Glutamatergic neuron (in vitro differentiated cells): Measurements from ENCODE around the gene HNF1B. TPM values are rescaled to one million over a fixed set of nuclear protein-coding genes. Genes with fewer than 3 reads are reported as not detected.

ENCODE experiments used
- DNase-seq: peaks from one replicate; pipeline ENCODE4 v3.0.0; 2022
- H3K27ac Mint-ChIP-seq: one replicate; pipeline ENCODE4 v1.8.0; 2020; ENCODE audit warnings: mild to moderate bottlenecking, mixed read lengths, inconsistent platforms; ENCODE audit not compliant: unreplicated experiment
- H3K27me3 Mint-ChIP-seq: one replicate; pipeline ENCODE4 v1.8.0; 2020; ENCODE audit warnings: mild to moderate bottlenecking, moderate library complexity, mixed read lengths, inconsistent platforms; ENCODE audit not compliant: unreplicated experiment
- H3K36me3 Mint-ChIP-seq: one replicate; pipeline ENCODE4 v1.8.0; 2020; ENCODE audit warnings: mild to moderate bottlenecking, mixed read lengths, inconsistent platforms; ENCODE audit not compliant: unreplicated experiment
- H3K4me1 Mint-ChIP-seq: one replicate; pipeline ENCODE4 v1.8.0; 2020; ENCODE audit warnings: mild to moderate bottlenecking, low read depth, mixed read lengths, inconsistent platforms; ENCODE audit not compliant: unreplicated experiment
- H3K4me3 Mint-ChIP-seq: one replicate; pipeline ENCODE4 v1.8.0; 2020; ENCODE audit warnings: mild to moderate bottlenecking, mixed read lengths, inconsistent platforms; ENCODE audit not compliant: unreplicated experiment
- H3K9me3 Mint-ChIP-seq: one replicate; pipeline ENCODE4 v1.8.0; 2020; ENCODE audit warnings: mild to moderate bottlenecking, moderate library complexity, mixed read lengths, inconsistent platforms; ENCODE audit not compliant: unreplicated experiment
- total RNA-seq: library from RNA; stranded (reverse); fragmentation: NEBNext Ultra II Directional; extraction: Animal tissue kit (Norgen Biotek cat#: 25700); gene quantifications from one replicate; pipeline ENCODE4 v1.2.1, GENCODE V29; 2021; ENCODE audit not compliant: unreplicated experiment
- TF ChIP-seq, protein P1 (sequence below): fragments of 200-600 bp; sonication (generic); IDR thresholded peaks from one replicate; pipeline ENCODE4 v1.5.0; 2021; ENCODE audit not compliant: partially characterized antibody, unreplicated experiment

The HNF1B gene
- total RNA-seq, 1 donor from 2014 or later, result not detected

DNA sequence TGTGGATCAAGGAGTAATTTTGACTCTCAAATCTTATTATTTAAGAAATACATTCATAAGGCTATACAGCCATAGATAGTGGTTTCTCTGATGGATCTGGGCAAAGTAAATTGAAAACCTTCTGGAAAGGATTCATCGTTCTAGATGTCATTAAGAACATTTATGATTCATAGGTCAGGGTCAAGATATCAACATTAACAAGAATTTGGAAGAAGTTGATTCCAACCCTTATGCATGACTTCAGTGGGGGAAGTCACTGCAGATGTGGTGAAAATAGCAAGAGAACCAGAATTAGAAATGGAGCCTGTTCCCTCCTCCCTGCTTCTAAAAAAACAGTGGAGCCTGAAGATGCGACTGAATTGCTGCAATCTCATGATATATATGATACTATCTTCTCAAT lies 36.6 kb upstream of the HNF1B start:
- DNase-seq, result no peak
- H3K4me3 Mint-ChIP-seq, result no peak overlapping the region
- H3K27ac Mint-ChIP-seq, result no peak overlapping the region
- H3K4me1 Mint-ChIP-seq, result no peaks in the 10 kb centered on the region
- peaks cover 2% of the 10 kb centered on the region for H3K9me3 Mint-ChIP-seq
- H3K27me3 Mint-ChIP-seq, result peaks cover 2% of the 10 kb centered on the region
- H3K36me3 Mint-ChIP-seq, result no peaks in the 10 kb centered on the region
- TF ChIP-seq, protein P1, sequence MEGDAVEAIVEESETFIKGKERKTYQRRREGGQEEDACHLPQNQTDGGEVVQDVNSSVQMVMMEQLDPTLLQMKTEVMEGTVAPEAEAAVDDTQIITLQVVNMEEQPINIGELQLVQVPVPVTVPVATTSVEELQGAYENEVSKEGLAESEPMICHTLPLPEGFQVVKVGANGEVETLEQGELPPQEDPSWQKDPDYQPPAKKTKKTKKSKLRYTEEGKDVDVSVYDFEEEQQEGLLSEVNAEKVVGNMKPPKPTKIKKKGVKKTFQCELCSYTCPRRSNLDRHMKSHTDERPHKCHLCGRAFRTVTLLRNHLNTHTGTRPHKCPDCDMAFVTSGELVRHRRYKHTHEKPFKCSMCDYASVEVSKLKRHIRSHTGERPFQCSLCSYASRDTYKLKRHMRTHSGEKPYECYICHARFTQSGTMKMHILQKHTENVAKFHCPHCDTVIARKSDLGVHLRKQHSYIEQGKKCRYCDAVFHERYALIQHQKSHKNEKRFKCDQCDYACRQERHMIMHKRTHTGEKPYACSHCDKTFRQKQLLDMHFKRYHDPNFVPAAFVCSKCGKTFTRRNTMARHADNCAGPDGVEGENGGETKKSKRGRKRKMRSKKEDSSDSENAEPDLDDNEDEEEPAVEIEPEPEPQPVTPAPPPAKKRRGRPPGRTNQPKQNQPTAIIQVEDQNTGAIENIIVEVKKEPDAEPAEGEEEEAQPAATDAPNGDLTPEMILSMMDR, result no peak

- no peak for DNase-seq
- no peak overlapping the region for H3K4me3 Mint-ChIP-seq
- no peak overlapping the region for H3K27ac Mint-ChIP-seq
- H3K9me3 Mint-ChIP-seq, result peaks cover 2% of the 10 kb centered on the region
- peaks cover 2% of the 10 kb centered on the region for H3K27me3 Mint-ChIP-seq
- no peaks in the 10 kb centered on the region for H3K36me3 Mint-ChIP-seq
- no peaks in the 10 kb centered on the region for H3K4me1 Mint-ChIP-seq
- TF ChIP-seq, protein P1, result no peak
Observed at GRCh38 chr17:37779554-37779953, 34.7 kb upstream of the HNF1B start.

DNA sequence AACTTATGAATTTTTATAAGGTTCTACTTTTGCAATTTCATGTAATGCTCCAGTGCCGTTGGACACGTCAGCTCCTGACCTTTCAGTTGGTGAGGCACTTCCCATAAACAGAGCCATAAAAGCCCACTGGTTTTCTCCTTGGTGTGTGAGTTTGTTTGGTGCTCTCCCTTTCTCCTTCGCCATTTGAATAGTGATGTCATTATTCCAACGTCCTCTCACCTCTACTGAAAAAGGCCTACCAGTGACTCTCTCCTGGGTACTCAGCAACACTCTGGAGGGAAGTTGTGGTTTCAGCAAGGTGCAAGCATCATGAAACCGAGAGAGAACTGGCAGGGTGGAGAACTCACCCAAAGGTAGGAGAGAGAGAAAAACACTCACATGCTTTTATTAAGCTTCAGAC lies 29.6 kb upstream of the HNF1B start:
- Mint-ChIP-seq H3K9me3 (no peaks in the 10 kb centered on the region), H3K4me3 (no peak overlapping the region), H3K36me3 (no peaks in the 10 kb centered on the region), H3K4me1 (no peaks in the 10 kb centered on the region), H3K27me3 (no peaks in the 10 kb centered on the region), H3K27ac (no peak overlapping the region)
- TF ChIP-seq, protein P1, result no peak
- no peak for DNase-seq

- H3K4me3 Mint-ChIP-seq, result no peak overlapping the region
Observed at GRCh38 chr17:37772982-37773381, 28.1 kb upstream of the HNF1B start.

More at GRCh38 chr17:37772982-37773381, 28.1 kb upstream of the HNF1B start:
- DNase-seq, result no peak
- no peaks in the 10 kb centered on the region for H3K9me3 Mint-ChIP-seq
- no peaks in the 10 kb centered on the region for H3K27me3 Mint-ChIP-seq
- H3K36me3 Mint-ChIP-seq, result no peaks in the 10 kb centered on the region
- H3K4me1 Mint-ChIP-seq, result no peaks in the 10 kb centered on the region
- no peak overlapping the region for H3K27ac Mint-ChIP-seq
- TF ChIP-seq, protein P1, result no peak
